Breast epithelium (tissue), 3 donors: ENCODE measurements around the gene RPS24.

Experiments used
- CTCF ChIP-seq, 3 donors: fragments of 450-650 bp; IDR thresholded peaks; one replicate each; pipeline ENCODE4 v1.5.1; 2016 to 2017; ENCODE audit warnings: antibody characterized with exemption in 3 of 3, mild to moderate bottlenecking in 3 of 3, moderate library complexity in 3 of 3
- POLR2A ChIP-seq: fragments of 450-650 bp; IDR thresholded peaks from one replicate; pipeline ENCODE4 v1.6.1; 2016; ENCODE audit warnings: antibody characterized with exemption, mild to moderate bottlenecking, moderate library complexity
- POLR2AphosphoS5 ChIP-seq, 3 donors: sonication (generic); formaldehyde crosslinking; IDR thresholded peaks; one replicate each; pipeline ENCODE4 v1.6.1; 2017; ENCODE audit warnings: antibody characterized with exemption in 3 of 3

- TF ChIP-seq CTCF (IDR thresholded peaks at IDR 0.05): no peak
- TF ChIP-seq POLR2A: no peak
- no peak for TF ChIP-seq POLR2AphosphoS5 (IDR thresholded peaks at IDR 0.05)
These were observed 32.6 kb upstream of the RPS24 start for GRCh38 chr10:78000956-78001472.
